NCI-H1436 treated with DMSO at 0.1 percent for 48 hours (cell line): ENCODE results near the gene SMPX.
"Not testable (repeated sequence)": the region's sequence is repeated elsewhere in the genome, so short reads cannot be mapped to it uniquely, and the experiment has no call there.

Source experiments
- DNase-seq: peaks from one replicate; lab custom pipeline; 2025; lab: John Stamatoyannopoulos, UW

Gene SMPX

DNA sequence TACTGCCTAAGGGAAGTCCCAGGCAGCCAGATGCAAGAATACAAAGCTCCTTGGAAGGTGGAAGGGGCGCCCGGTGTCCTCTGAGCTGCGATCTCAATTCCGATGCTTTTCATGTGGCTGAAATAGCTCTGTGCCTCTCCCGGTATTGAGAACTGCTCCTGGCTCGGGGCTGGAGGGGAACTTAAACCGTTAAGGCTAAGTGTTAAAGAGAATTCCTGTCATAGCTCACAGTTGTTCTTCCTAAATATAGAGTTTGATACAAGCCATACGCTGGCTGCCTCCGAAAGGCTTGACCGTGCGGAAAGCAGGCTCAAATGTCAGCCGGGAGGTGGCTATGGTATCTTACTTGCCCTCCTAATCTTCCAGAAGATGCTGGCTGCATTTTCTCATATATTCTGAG is at the start of gene SMPX:
Gene SMPX, minus strand, starts transcription at position 157 of the 400 bp plus-strand sequence. CDS start 3,826 bp downstream, outside the sequence.
- no peak for DNase-seq

DNA sequence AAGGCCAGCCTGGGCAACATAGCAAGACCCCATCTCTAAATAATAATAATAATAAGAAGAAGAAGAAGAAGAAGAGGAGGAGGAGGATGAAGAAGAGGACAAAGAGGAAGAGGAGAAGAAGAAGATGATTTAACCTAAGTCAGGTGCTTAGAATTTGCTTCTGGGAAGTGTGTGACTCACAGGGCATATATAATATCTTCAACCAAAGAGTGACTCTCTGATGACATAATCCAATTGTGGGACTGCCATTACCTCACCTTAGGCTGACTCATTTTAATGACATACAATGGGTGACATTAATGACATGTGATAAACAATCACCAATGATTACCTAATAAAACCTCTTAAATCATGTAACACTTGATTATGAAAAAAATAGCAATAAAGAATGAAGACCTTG is 48.8 kb upstream of the SMPX start:
- DNase-seq, result no peak

GRCh38 chrX:21802839-21803238 is 44.9 kb upstream of the SMPX start:
- DNase-seq, result no peak

DNA sequence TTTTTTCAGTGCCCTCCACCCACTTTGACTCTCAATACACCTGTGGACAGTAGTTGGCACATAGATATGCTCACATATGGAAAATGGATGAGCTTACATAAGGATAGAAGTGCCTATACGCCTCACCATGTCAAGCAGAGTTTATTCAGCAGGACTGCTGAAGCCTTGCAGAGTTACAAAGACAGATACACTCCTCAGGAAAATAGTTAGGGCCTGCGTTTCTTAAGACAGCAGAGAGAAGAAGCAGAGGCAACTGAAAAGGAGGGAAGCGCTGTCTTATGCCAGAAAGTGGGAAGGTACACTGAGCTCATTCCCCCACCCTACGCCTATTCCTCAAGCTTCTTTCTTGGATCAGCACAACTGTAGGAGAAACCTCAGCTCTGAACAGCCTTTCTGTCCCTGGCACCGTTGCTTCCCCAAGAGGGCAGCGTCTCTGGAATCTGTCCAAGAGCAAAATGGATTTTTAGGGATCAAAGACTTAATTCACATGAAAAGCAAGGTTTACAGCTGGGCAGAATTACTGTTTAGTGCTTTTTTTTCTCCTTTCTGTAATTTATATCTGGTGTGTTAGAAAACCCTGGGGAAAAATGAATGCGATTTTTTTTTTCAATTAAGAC is 44.2 kb upstream of the SMPX start:
- no peak for DNase-seq

GRCh38 chrX:21800344-21800770 is 42.4 kb upstream of the SMPX start:
- no peak for DNase-seq

GRCh38 chrX:21799767-21800166 is 41.9 kb upstream of the SMPX start:
- DNase-seq, result no peak

GRCh38 chrX:21798677-21799219 is 40.8 kb upstream of the SMPX start:
- DNase-seq, result no peak

DNA sequence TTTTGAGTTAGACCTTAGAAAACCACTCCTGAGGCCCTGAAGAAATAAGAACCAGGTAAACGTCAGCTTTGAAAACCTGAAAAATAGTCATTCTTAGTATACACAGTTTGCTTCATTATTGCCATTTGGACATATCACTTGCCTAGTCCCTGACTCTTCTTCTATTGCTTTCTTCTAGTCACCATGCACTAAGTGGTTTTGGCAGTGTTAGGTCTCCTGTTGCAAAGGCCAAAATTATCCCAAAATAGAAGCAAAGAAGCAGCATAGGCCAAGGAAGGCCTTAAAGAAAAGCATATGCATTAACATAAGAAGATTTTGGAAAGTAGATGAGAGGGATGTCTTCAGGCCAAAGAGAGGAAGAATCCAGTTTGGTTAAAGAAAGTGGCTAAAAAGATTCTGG is 24.1 kb upstream of the SMPX start:
- no peak for DNase-seq

- DNase-seq, result no peak
These were observed 23.6 kb upstream of the SMPX start for GRCh38 chrX:21781525-21781924.

DNA sequence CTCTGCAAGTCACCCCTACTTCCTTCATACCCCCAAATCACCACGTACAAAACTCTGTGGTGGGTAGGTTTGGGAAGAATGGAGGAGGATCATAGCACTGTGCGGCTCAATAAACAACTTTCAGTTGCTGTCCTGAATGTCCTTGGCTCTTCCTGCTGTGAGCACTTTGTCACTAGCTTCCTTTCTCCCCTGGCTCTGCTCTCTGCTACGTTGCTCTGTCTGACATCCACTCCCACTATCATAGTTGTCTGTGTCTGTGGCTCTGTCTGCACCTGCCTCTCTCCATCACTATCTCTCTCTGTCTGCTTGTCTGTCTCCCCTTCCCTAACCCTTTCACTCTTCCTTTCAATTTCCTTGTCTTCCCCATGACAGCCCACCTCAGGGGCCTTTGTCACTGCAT is 21.2 kb upstream of the SMPX start:
- no peak for DNase-seq

- no peak for DNase-seq
These were observed 20.3 kb upstream of the SMPX start for GRCh38 chrX:21778236-21778635.

- not testable (repeated sequence) for DNase-seq
These were observed 17.2 kb upstream of the SMPX start for GRCh38 chrX:21775128-21775527.

GRCh38 chrX:21773036-21773435 is 15.1 kb upstream of the SMPX start:
- not testable (repeated sequence) for DNase-seq

- no peak for DNase-seq
These were observed 12.9 kb upstream of the SMPX start for GRCh38 chrX:21770631-21771321.

- no peak for DNase-seq
These were observed 8.2 kb upstream of the SMPX start for GRCh38 chrX:21766101-21766500.

DNA sequence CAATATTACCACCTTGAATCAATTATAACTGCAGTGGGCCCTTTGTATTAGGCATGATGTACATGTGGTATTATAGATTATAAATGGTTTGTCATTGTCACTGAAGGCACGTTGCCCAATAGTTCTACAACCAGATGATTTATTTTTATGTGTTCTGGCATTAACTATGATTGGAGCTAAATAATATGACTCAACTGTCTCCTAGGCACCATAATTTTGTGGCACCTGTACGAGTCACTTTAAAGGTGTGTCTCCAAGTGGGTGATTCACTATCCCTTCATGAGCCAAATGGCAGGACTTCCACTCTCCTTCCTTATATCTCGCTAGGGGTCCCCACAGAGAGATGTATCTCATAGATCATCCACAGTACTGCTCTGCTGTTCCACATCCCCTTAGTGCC is 6.1 kb upstream of the SMPX start:
- DNase-seq, result no peak

- no peak for DNase-seq
These were observed 572 bp upstream of the SMPX start for GRCh38 chrX:21758488-21758887.

- DNase-seq, result no peak
These were observed 959 bp downstream of the SMPX start for GRCh38 chrX:21756785-21757529.

DNA sequence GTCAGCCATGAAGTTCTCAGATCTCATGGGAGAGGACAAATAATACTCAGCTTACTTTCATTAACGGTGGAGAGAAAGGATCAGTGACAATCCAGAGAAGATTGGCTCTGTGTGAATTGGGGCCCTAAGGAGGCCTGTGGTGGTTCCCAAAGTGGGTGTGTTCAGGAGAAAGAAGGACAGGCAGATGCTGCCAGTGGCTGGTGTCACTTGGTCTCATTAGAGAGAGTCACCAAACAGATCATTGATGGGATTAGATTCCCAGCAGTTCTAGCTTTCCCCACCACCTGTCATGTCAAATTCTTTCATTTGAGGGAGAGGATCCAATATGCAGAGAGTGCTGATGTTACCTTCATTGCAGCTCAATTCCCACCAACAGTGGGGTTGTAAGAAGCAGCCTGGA is 8.0 kb downstream of the SMPX start:
- no peak for DNase-seq

GRCh38 chrX:21748235-21748634 is 9.7 kb downstream of the SMPX start:
- DNase-seq, result no peak

GRCh38 chrX:21747558-21747957 is 10.4 kb downstream of the SMPX start:
- no peak for DNase-seq

GRCh38 chrX:21745756-21746155 is 12.2 kb downstream of the SMPX start:
- no peak for DNase-seq

- DNase-seq, result no peak
These were observed 13.2 kb downstream of the SMPX start for GRCh38 chrX:21744721-21745120.
